H9 (cell line): ENCODE data around the gene MTA3. TPM values are rescaled to one million over a fixed set of nuclear protein-coding genes. Genes with fewer than 3 reads are reported as not detected.

Experiments used
- DNase-seq: peaks from one replicate; pipeline ENCODE4 v3.0.0-alpha.2; 2017
- H2AFZ ChIP-seq: one replicate; pipeline ENCODE4 v1.6.1; 2013; ENCODE audit warnings: mild to moderate bottlenecking, low read length, control low read depth, moderate library complexity
- H2AK5ac ChIP-seq: 2 replicates; pipeline ENCODE4 v1.6.1; 2013; ENCODE audit warnings: low read length, control low read depth, mixed read lengths; ENCODE audit not compliant: insufficient read length
- H2BK120ac ChIP-seq: one replicate; pipeline ENCODE4 v1.6.1; 2013; ENCODE audit warnings: low read depth, mild to moderate bottlenecking, low read length, control low read depth, inconsistent platforms; ENCODE audit not compliant: poor library complexity, severe bottlenecking
- H2BK12ac ChIP-seq: 2 replicates; pipeline ENCODE4 v1.6.1; 2013; ENCODE audit warnings: low read length, control low read depth, mixed read lengths, low read depth; ENCODE audit not compliant: insufficient read length
- H2BK15ac ChIP-seq: 2 replicates; pipeline ENCODE4 v1.6.1; 2013; ENCODE audit warnings: low read depth, low read length, control low read depth
- H2BK20ac ChIP-seq: one replicate; pipeline ENCODE4 v1.6.1; 2013; ENCODE audit warnings: low read depth, mild to moderate bottlenecking, low read length, control low read depth, inconsistent platforms; ENCODE audit not compliant: poor library complexity, severe bottlenecking
- H2BK5ac ChIP-seq: 2 replicates; pipeline ENCODE4 v1.6.1; 2013; ENCODE audit warnings: low read length, control low read depth, mixed read lengths; ENCODE audit not compliant: insufficient read length
- H3K14ac ChIP-seq: 2 replicates; pipeline ENCODE4 v1.6.1; 2013; ENCODE audit warnings: low read length, control low read depth; ENCODE audit not compliant: insufficient read depth
- H3K18ac ChIP-seq: 2 replicates; pipeline ENCODE4 v1.6.1; 2013; ENCODE audit warnings: low read depth, mild to moderate bottlenecking, mixed read lengths, low read length, control low read depth; ENCODE audit not compliant: insufficient read length
- H3K23ac ChIP-seq: 2 replicates; pipeline ENCODE4 v1.6.1; 2013; ENCODE audit warnings: low read length, control low read depth, mixed read lengths, low read depth; ENCODE audit not compliant: insufficient read length
- H3K23me2 ChIP-seq: 2 replicates; pipeline ENCODE4 v1.6.1; 2013; ENCODE audit warnings: low read depth, mild to moderate bottlenecking, mixed read lengths, low read length, control low read depth; ENCODE audit not compliant: insufficient read length, poor library complexity, severe bottlenecking
- H3K27ac ChIP-seq: 2 replicates; pipeline ENCODE4 v1.5.1; 2013; ENCODE audit warnings: low read length, control low read depth, mixed read lengths, low read depth; ENCODE audit not compliant: insufficient read length
- H3K27me3 ChIP-seq: 2 replicates; pipeline ENCODE4 v1.6.1; 2013; ENCODE audit warnings: low read length, control low read depth, inconsistent platforms; ENCODE audit not compliant: insufficient read depth
- H3K4ac ChIP-seq: 2 replicates; pipeline ENCODE4 v1.6.1; 2013; ENCODE audit warnings: low read depth, mild to moderate bottlenecking, control low read depth, inconsistent platforms, low read length, moderate library complexity
- H3K4me1 ChIP-seq: 2 replicates; pipeline ENCODE4 v1.6.1; 2013; ENCODE audit warnings: low read length, control low read depth, inconsistent platforms; ENCODE audit not compliant: insufficient read depth
- H3K4me2 ChIP-seq: 2 replicates; pipeline ENCODE4 v1.6.1; 2013; ENCODE audit warnings: low read length, control low read depth, mixed read lengths; ENCODE audit not compliant: insufficient read length, insufficient read depth
- H3K56ac ChIP-seq: 2 replicates; pipeline ENCODE4 v1.6.1; 2013; ENCODE audit warnings: low read depth, mild to moderate bottlenecking, mixed read lengths, low read length, control low read depth; ENCODE audit not compliant: insufficient read length
- H3K79me1 ChIP-seq: 2 replicates; pipeline ENCODE4 v1.6.1; 2013; ENCODE audit warnings: low read depth, mild to moderate bottlenecking, moderate library complexity, low read length, control low read depth, inconsistent platforms; ENCODE audit not compliant: insufficient read depth, poor library complexity, severe bottlenecking
- H3K79me2 ChIP-seq: 2 replicates; pipeline ENCODE4 v1.6.1; 2013; ENCODE audit warnings: low read length, control low read depth, inconsistent platforms; ENCODE audit not compliant: insufficient read depth
- H3K9ac ChIP-seq: 2 replicates; pipeline ENCODE4 v1.6.1; 2013; ENCODE audit warnings: low read length, control low read depth, mixed read lengths; ENCODE audit not compliant: insufficient read length; ENCODE audit errors: extremely low read depth
- H3K9me3 ChIP-seq: one replicate; pipeline ENCODE4 v1.6.1; 2013; ENCODE audit warnings: low read depth, low read length, inconsistent platforms; ENCODE audit not compliant: control insufficient read depth
- H3T11ph ChIP-seq: one replicate; pipeline ENCODE4 v1.6.1; 2013; ENCODE audit warnings: mild to moderate bottlenecking, low read length, control low read depth, inconsistent platforms
- H4K20me1 ChIP-seq: one replicate; pipeline ENCODE4 v1.6.1; 2013; ENCODE audit not compliant: control insufficient read depth, insufficient read length, insufficient read depth
- H4K5ac ChIP-seq: 2 replicates; pipeline ENCODE4 v1.6.1; 2013; ENCODE audit warnings: low read depth, mild to moderate bottlenecking, mixed read lengths, low read length, control low read depth; ENCODE audit not compliant: insufficient read length
- H4K8ac ChIP-seq: replicated peaks from 2 replicates; pipeline ENCODE4 v1.6.1; 2013; ENCODE audit warnings: low read length, control low read depth, mixed read lengths, low read depth; ENCODE audit not compliant: insufficient read length
- H4K91ac ChIP-seq: 2 replicates; pipeline ENCODE4 v1.6.1; 2013; ENCODE audit warnings: low read depth, mild to moderate bottlenecking, moderate library complexity, mixed read lengths, low read length, control low read depth; ENCODE audit not compliant: insufficient read length
- H3K27ac Mint-ChIP-seq, 3 experiments: 2 replicates in 2 of 3; 3 replicates in 1 of 3; pipeline ENCODE4 v1.8.0; 2020 to 2021; ENCODE audit warnings: mixed read lengths in 3 of 3, mild to moderate bottlenecking in 1 of 3, moderate library complexity in 1 of 3
- H3K27me3 Mint-ChIP-seq: 2 replicates; pipeline ENCODE4 v1.8.0; 2021; ENCODE audit warnings: low read depth, mild to moderate bottlenecking, moderate library complexity, mixed read lengths
- H3K36me3 Mint-ChIP-seq, 3 experiments: 2 replicates in 2 of 3; 3 replicates in 1 of 3; pipeline ENCODE4 v1.8.0; 2020 to 2021; ENCODE audit warnings: low read depth in 3 of 3, mixed read lengths in 3 of 3; ENCODE audit not compliant: insufficient read depth in 1 of 3
- H3K4me1 Mint-ChIP-seq, 2 experiments: 2 replicates each; pipeline ENCODE4 v1.8.0; 2020; ENCODE audit warnings: mixed read lengths in 2 of 2
- H3K4me3 Mint-ChIP-seq, 2 experiments: 2 replicates in 1 of 2; 3 replicates in 1 of 2; pipeline ENCODE4 v1.8.0; 2020 to 2021; ENCODE audit warnings: mild to moderate bottlenecking in 2 of 2, mixed read lengths in 2 of 2, moderate library complexity in 1 of 2
- H3K9me3 Mint-ChIP-seq, 2 experiments: 2 replicates in 1 of 2; 3 replicates in 1 of 2; pipeline ENCODE4 v1.8.0; 2020; ENCODE audit warnings: mild to moderate bottlenecking in 2 of 2, mixed read lengths in 2 of 2, moderate library complexity in 1 of 2
- WGBS: extraction: QIAGEN DNeasy Blood & Tissue Kit; methylation state at CpG from one replicate; pipeline ENCODE4 v1.1.7; 2013; ENCODE audit warnings: missing lambda C conversion rate, low lambda C conversion rate, mixed read lengths; ENCODE audit not compliant: insufficient read length; ENCODE audit errors: extremely low coverage; 5-methylcytosine and 5-hydroxymethylcytosine counted together
- total RNA-seq: library from RNA; stranded (reverse); gene quantifications from 2 replicates; pipeline ENCODE4 v1.2.1, GENCODE V29; 2021
- TF ChIP-seq, protein P1 (sequence below): fragments of 200-600 bp; sonication (generic); conservative IDR thresholded peaks from 3 replicates; pipeline ENCODE4 v1.8.0; 2021; ENCODE audit warnings: antibody characterized with exemption, mild to moderate bottlenecking

The MTA3 gene
- total RNA-seq, 1 experiment from 2014 or later: 253 TPM

DNA sequence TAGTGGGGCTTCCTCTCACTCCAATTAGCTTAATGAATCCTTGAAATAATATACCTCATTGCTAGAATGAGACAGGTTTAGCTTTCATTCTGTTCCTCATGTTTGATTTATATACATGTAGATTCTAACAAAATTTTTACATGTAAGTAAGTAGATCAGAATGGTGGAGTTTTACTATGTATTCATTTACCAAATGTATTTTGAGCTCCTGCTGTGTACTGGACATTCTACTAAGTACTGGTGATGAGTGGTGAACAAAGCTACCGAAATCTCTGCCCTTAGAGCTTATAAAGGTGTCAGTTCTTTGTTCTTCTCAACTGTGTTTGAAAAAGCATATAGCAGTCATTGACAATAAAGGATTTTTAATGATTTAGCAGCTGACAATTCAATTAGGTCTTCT, 19.7 kb downstream of the MTA3 start:
- H2BK20ac ChIP-seq: no peak overlapping the region
- no peak overlapping the region for H3K27ac ChIP-seq
- no peak overlapping the region for H3K56ac ChIP-seq
- no peaks in the 10 kb centered on the region for H4K20me1 ChIP-seq
- H3K79me2 ChIP-seq: peaks cover 15% of the 10 kb centered on the region; the same call in 1 of the 2 replicates
- H2BK12ac ChIP-seq: no peak overlapping the region
- H3K79me1 ChIP-seq: peaks cover 2% of the 10 kb centered on the region
- no peak overlapping the region for H3T11ph ChIP-seq
- no CpG with 5 or more reads among the region's 1 CpG for WGBS
- no peaks in the 10 kb centered on the region for H3K23me2 ChIP-seq
- no peak for DNase-seq
- H4K8ac ChIP-seq: no peak overlapping the region
- H3K27me3 Mint-ChIP-seq: no peaks in the 10 kb centered on the region
- peaks cover 29 to 63% (median 57%) of the 10 kb centered on the region in 3 experiments; a peak in 6 of 7 replicates for H3K36me3 Mint-ChIP-seq
- no peak overlapping the region for H3K23ac ChIP-seq
- no peak overlapping the region for H2BK15ac ChIP-seq
- H3K4me1 Mint-ChIP-seq: peaks cover 13 to 32% of the 10 kb centered on the region in 2 experiments
- no peaks in the 10 kb centered on the region for H3K27me3 ChIP-seq
- no peak overlapping the region for H2BK120ac ChIP-seq
- no peak overlapping the region for H3K9ac ChIP-seq
- TF ChIP-seq, protein P1, sequence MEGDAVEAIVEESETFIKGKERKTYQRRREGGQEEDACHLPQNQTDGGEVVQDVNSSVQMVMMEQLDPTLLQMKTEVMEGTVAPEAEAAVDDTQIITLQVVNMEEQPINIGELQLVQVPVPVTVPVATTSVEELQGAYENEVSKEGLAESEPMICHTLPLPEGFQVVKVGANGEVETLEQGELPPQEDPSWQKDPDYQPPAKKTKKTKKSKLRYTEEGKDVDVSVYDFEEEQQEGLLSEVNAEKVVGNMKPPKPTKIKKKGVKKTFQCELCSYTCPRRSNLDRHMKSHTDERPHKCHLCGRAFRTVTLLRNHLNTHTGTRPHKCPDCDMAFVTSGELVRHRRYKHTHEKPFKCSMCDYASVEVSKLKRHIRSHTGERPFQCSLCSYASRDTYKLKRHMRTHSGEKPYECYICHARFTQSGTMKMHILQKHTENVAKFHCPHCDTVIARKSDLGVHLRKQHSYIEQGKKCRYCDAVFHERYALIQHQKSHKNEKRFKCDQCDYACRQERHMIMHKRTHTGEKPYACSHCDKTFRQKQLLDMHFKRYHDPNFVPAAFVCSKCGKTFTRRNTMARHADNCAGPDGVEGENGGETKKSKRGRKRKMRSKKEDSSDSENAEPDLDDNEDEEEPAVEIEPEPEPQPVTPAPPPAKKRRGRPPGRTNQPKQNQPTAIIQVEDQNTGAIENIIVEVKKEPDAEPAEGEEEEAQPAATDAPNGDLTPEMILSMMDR: no peak
- no peak overlapping the region for H4K91ac ChIP-seq
- no peak overlapping the region for H3K4ac ChIP-seq
- no peak overlapping the region for H3K4me3 Mint-ChIP-seq
- no peaks in the 10 kb centered on the region for H3K9me3 Mint-ChIP-seq
- no peak overlapping the region for H2AK5ac ChIP-seq
- no peak overlapping the region for H3K18ac ChIP-seq
- H3K4me2 ChIP-seq: no peak overlapping the region
- no peaks in the 10 kb centered on the region; the same call in 1 of the 2 replicates for H3K4me1 ChIP-seq
- no peak overlapping the region for H2AFZ ChIP-seq
- H3K27ac Mint-ChIP-seq: peak overlapping the region in 1 of 3 experiments; percentile 84; a peak in 2 of 7 replicates
- H4K5ac ChIP-seq: no peak overlapping the region
- H2BK5ac ChIP-seq: no peak overlapping the region
- H3K14ac ChIP-seq: no peak overlapping the region
- H3K9me3 ChIP-seq: no peaks in the 10 kb centered on the region
